PC-9 (cell line): ENCODE measurements around the gene LYPD3. TPM values are rescaled to one million over a fixed set of nuclear protein-coding genes. Genes with fewer than 3 reads are reported as not detected.
A peak's percentile ranks its signal among the peaks of the same experiment; 100 is the strongest.

Experiments
- BruUV-seq: library from RNA; stranded (reverse); fragments of 400-500 nt; replicated peaks from 2 replicates; lab custom pipeline; 2021; lab: Mats Ljungman, UMichigan
- CTCF ChIA-PET: fragments of 300-600 bp; sonication (Branson Sonifier 250); formaldehyde crosslinking; loops from one replicate; lab custom pipeline; 2022; ENCODE audit warnings: antibody characterized with exemption; lab: Charles Lee
- POLR2A ChIA-PET: fragments of 300-600 bp; sonication (Branson Sonifier 250); formaldehyde crosslinking; loops from one replicate; lab custom pipeline; 2022; ENCODE audit warnings: antibody characterized with exemption; ENCODE audit not compliant: unreplicated experiment; lab: Charles Lee
- DNase-seq, 2 experiments: peaks; one replicate each; pipeline versions ENCODE4 v3.0.0 to v3.0.0-alpha.2; 2015 to 2022; ENCODE audit warnings: mixed read lengths in 1 of 2
- H2AFZ ChIP-seq: fragments of 200-600 bp; sonication (generic); 2 replicates; pipeline ENCODE4 v1.8.1; 2017; ENCODE audit warnings: antibody characterized with exemption
- H3F3A ChIP-seq: fragments of 200-600 bp; sonication (generic); 2 replicates; pipeline ENCODE4 v1.8.1; 2017; ENCODE audit warnings: antibody characterized with exemption, mild to moderate bottlenecking, low read depth; ENCODE audit not compliant: insufficient read depth
- H3K27ac ChIP-seq: fragments of 200-600 bp; sonication (generic); 2 replicates; pipeline ENCODE4 v1.6.1; 2016; ENCODE audit warnings: mixed run types
- H3K27me3 ChIP-seq: fragments of 200-600 bp; sonication (generic); 2 replicates; pipeline ENCODE4 v1.6.1; 2016; ENCODE audit warnings: low read depth, mixed run types; ENCODE audit not compliant: insufficient read depth
- H3K36me3 ChIP-seq: fragments of 200-600 bp; sonication (generic); 2 replicates; pipeline ENCODE4 v1.6.1; 2016; ENCODE audit warnings: low read depth, mixed run types
- H3K4me1 ChIP-seq: fragments of 200-600 bp; sonication (generic); replicated peaks from 2 replicates; pipeline ENCODE4 v1.6.1; 2016; ENCODE audit warnings: mixed run types; ENCODE audit not compliant: insufficient read depth
- H3K4me2 ChIP-seq: fragments of 200-600 bp; sonication (generic); 2 replicates; pipeline ENCODE4 v1.6.1; 2017; ENCODE audit warnings: mixed run types
- H3K4me3 ChIP-seq: fragments of 200-600 bp; sonication (generic); 2 replicates; pipeline ENCODE4 v1.6.1; 2016; ENCODE audit warnings: mixed run types
- H3K79me2 ChIP-seq: fragments of 200-600 bp; sonication (generic); 2 replicates; pipeline ENCODE4 v1.6.1; 2017; ENCODE audit warnings: low read depth, mixed run types
- H3K9me2 ChIP-seq: fragments of 200-600 bp; sonication (generic); 2 replicates; pipeline ENCODE4 v1.8.1; 2017; ENCODE audit warnings: mild to moderate bottlenecking; ENCODE audit not compliant: insufficient read depth
- H3K9me3 ChIP-seq: fragments of 200-600 bp; sonication (generic); 2 replicates; pipeline ENCODE4 v1.8.1; 2016; ENCODE audit warnings: low read depth; ENCODE audit not compliant: insufficient read depth
- H4K20me1 ChIP-seq: fragments of 200-600 bp; sonication (generic); 2 replicates; pipeline ENCODE4 v1.8.1; 2017; ENCODE audit not compliant: insufficient read depth
- EZH2 ChIP-seq: fragments of 200-600 bp; sonication (generic); IDR thresholded peaks from 2 replicates; pipeline ENCODE4 v1.8.0; 2017; ENCODE audit warnings: antibody characterized with exemption, low read depth
- intact Hi-C: fragments of 100-400 bp; cut with micrococcal nuclease; formaldehyde crosslinking; loops from one replicate; pipeline ENCODE4 v1.10.0; 2022; ENCODE audit not compliant: unreplicated experiment
- total RNA-seq: library from RNA; stranded (reverse); gene quantifications from 2 replicates; pipeline ENCODE4 v1.2.3, GENCODE V29; 2021
- TF ChIP-seq, protein P1 (sequence below): fragments of 200-600 bp; sonication (generic); conservative IDR thresholded peaks from 2 replicates; pipeline ENCODE4 v1.6.1; 2017; ENCODE audit warnings: mixed run types, antibody characterized with exemption, mild to moderate bottlenecking, moderate library complexity

The LYPD3 gene
- total RNA-seq, 1 experiment from 2014 or later = 70.8 TPM

- peak overlapping the region; percentile 38; the same call in 1 of the 2 replicates for H3K4me3 ChIP-seq
- no peaks in the 10 kb centered on the region for H3K9me2 ChIP-seq
- POLR2A ChIA-PET = interaction anchor here (0.6 to 0.7 kb wide), 4 partner anchors 32 to 562 kb away, joined by 3 to 7 read pairs (median 3); no protein-coding TSS in a partner anchor
- H3K36me3 ChIP-seq = peaks cover 11% of the 10 kb centered on the region; the same call in 1 of the 2 replicates
- H3K9me3 ChIP-seq = no peaks in the 10 kb centered on the region
- H3K27ac ChIP-seq = no peak overlapping the region
- H3K79me2 ChIP-seq = peaks cover 15% of the 10 kb centered on the region
- peaks cover 30% of the 10 kb centered on the region for H3K4me1 ChIP-seq
- 0 out of 2 replicates have a peak, but pooled peaks cover 6% of the 10 kb centered on the region for H4K20me1 ChIP-seq
- intact Hi-C loops = no loop called here
- H3K27me3 ChIP-seq = no peaks in the 10 kb centered on the region
- H2AFZ ChIP-seq = no peak overlapping the region
- H3K4me2 ChIP-seq = peak overlapping the region; percentile 95
- CTCF ChIA-PET = interaction anchor here (0.8 to 1.2 kb wide), 2 partner anchors 30 to 57 kb away, joined by 3 to 6 read pairs; no protein-coding TSS in a partner anchor
- peaks cover 59% of the 10 kb centered on the region for H3F3A ChIP-seq
- no peak for DNase-seq
- BruUV-seq = no TSS peak
- TF ChIP-seq EZH2 = no peak
- TF ChIP-seq, protein P1, sequence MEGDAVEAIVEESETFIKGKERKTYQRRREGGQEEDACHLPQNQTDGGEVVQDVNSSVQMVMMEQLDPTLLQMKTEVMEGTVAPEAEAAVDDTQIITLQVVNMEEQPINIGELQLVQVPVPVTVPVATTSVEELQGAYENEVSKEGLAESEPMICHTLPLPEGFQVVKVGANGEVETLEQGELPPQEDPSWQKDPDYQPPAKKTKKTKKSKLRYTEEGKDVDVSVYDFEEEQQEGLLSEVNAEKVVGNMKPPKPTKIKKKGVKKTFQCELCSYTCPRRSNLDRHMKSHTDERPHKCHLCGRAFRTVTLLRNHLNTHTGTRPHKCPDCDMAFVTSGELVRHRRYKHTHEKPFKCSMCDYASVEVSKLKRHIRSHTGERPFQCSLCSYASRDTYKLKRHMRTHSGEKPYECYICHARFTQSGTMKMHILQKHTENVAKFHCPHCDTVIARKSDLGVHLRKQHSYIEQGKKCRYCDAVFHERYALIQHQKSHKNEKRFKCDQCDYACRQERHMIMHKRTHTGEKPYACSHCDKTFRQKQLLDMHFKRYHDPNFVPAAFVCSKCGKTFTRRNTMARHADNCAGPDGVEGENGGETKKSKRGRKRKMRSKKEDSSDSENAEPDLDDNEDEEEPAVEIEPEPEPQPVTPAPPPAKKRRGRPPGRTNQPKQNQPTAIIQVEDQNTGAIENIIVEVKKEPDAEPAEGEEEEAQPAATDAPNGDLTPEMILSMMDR = no peak
These were observed 2.5 kb downstream of the LYPD3 start for GRCh38 chr19:43462785-43463380.

GRCh38 chr19:43462383-43462782 lies 3.0 kb downstream of the LYPD3 start:
- H3K79me2 ChIP-seq = peaks cover 15% of the 10 kb centered on the region
- H3K4me3 ChIP-seq = no peak overlapping the region
- 0 out of 2 replicates have a peak, but pooled peaks cover 6% of the 10 kb centered on the region for H4K20me1 ChIP-seq
- H3K27ac ChIP-seq = no peak overlapping the region
- H3K4me1 ChIP-seq = peaks cover 30% of the 10 kb centered on the region
- no peak overlapping the region for H3K4me2 ChIP-seq
- H2AFZ ChIP-seq = no peak overlapping the region
- no peaks in the 10 kb centered on the region for H3K9me3 ChIP-seq
- peaks cover 61% of the 10 kb centered on the region for H3F3A ChIP-seq
- H3K36me3 ChIP-seq = peaks cover 11% of the 10 kb centered on the region; the same call in 1 of the 2 replicates
- POLR2A ChIA-PET = no interaction called here
- H3K27me3 ChIP-seq = no peaks in the 10 kb centered on the region
- TSS peak; percentile 6 for BruUV-seq
- CTCF ChIA-PET = no interaction called here
- intact Hi-C loops = no loop called here
- no peaks in the 10 kb centered on the region for H3K9me2 ChIP-seq
- DNase-seq = no peak
- no peak for TF ChIP-seq EZH2
- TF ChIP-seq, protein P1 = no peak

GRCh38 chr19:43461303-43461702 lies 4.1 kb downstream of the LYPD3 start:
- peaks cover 15% of the 10 kb centered on the region for H3K79me2 ChIP-seq
- no peak for TF ChIP-seq EZH2
- TF ChIP-seq, protein P1 = no peak
- no peaks in the 10 kb centered on the region for H3K9me3 ChIP-seq
- intact Hi-C loops = no loop called here
- no peaks in the 10 kb centered on the region for H3K9me2 ChIP-seq
- H3K27me3 ChIP-seq = no peaks in the 10 kb centered on the region
- H3K4me1 ChIP-seq = peaks cover 22% of the 10 kb centered on the region
- H3K27ac ChIP-seq = no peak overlapping the region
- H2AFZ ChIP-seq = no peak overlapping the region
- no TSS peak for BruUV-seq
- no peak for DNase-seq
- H3K4me2 ChIP-seq = no peak overlapping the region
- no peak overlapping the region for H3K4me3 ChIP-seq
- peaks cover 50% of the 10 kb centered on the region for H3F3A ChIP-seq
- ChIA-PET CTCF (no interaction called here), POLR2A (no interaction called here)
- H3K36me3 ChIP-seq = peaks cover 11% of the 10 kb centered on the region; the same call in 1 of the 2 replicates
- 0 out of 2 replicates have a peak, but pooled peaks cover 6% of the 10 kb centered on the region for H4K20me1 ChIP-seq
